ELF-1 (cell line): ENCODE results near the gene FOXL1.

Experiments
- DNase-seq: peaks from one replicate; pipeline ENCODE4 v3.0.0-alpha.2; 2016; ENCODE audit warnings: low read depth, low spot score

The FOXL1 gene

DNA sequence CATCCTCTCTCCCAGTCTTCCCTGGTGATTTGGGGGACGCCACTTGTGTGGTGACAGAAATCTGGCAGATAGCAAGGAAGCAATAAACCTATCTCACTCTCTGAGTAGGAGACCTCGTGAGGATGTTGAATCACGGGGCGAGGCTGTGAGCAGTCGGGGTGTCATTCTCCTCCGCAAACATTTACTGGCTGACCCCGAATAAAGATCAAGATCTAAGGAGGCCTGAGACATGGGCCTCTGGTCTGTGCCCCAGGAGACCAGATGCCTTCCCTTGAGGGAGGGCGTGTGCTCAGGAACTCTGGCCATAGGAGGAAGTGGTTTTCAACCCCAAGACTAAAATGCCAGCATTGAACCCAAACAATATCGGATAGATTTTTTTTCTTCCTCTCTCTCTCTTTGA is 53.1 kb downstream of the FOXL1 start:
- no peak for DNase-seq
